Naive thymus-derived CD4-positive, alpha-beta T cell (primary cell): ENCODE data around the gene USH2A. TPM values are rescaled to one million over a fixed set of nuclear protein-coding genes. Genes with fewer than 3 reads are reported as not detected.

ENCODE experiments used
- ATAC-seq: fragments of 150-1000 bp; cut with Tn5 transposase; 2 replicates; pipeline ENCODE4 v1.10.0; 2021; ENCODE audit warnings: mild to moderate bottlenecking, moderate library complexity
- CTCF ChIA-PET: fragments of 350-600 bp; sonication (Branson Sonifier 250); formaldehyde crosslinking; loops from one replicate; lab custom pipeline; 2021; ENCODE audit warnings: antibody characterized with exemption; lab: Charles Lee
- POLR2A ChIA-PET: fragments of 350-600 bp; sonication (Branson Sonifier 250); formaldehyde crosslinking; loops from one replicate; lab custom pipeline; 2021; ENCODE audit warnings: antibody characterized with exemption, inconsistent platforms; lab: Charles Lee
- DNase-seq, 9 donors: peaks; one replicate each; pipeline versions ENCODE4 v3.0.0 to v3.0.0-alpha.2; 2020 to 2022; ENCODE audit warnings: mixed read lengths in 1 of 9
- H3K27ac ChIP-seq: one replicate; pipeline ENCODE4 v1.7.0; 2013; ENCODE audit warnings: mild to moderate bottlenecking, low read depth, low read length, moderate library complexity
- H3K27me3 ChIP-seq, 2 donors: one replicate each; pipeline ENCODE4 v1.7.0; 2013; ENCODE audit warnings: low read length in 2 of 2, mild to moderate bottlenecking in 2 of 2, moderate library complexity in 2 of 2; ENCODE audit not compliant: control insufficient read depth in 2 of 2, insufficient read depth in 2 of 2
- H3K36me3 ChIP-seq, 3 experiments: 1 replicate in 2 of 3; 2 replicates in 1 of 3; pipeline ENCODE4 v1.7.0; 2013; ENCODE audit warnings: low read length in 3 of 3, mild to moderate bottlenecking in 3 of 3, moderate library complexity in 1 of 3; ENCODE audit not compliant: insufficient read depth in 3 of 3, control insufficient read depth in 2 of 3
- H3K4me1 ChIP-seq, 2 donors: one replicate each; pipeline ENCODE4 v1.7.0; 2013; ENCODE audit warnings: low read length in 2 of 2, mild to moderate bottlenecking in 2 of 2, moderate library complexity in 1 of 2; ENCODE audit not compliant: control insufficient read depth in 2 of 2, insufficient read depth in 2 of 2
- H3K4me3 ChIP-seq: 2 replicates; pipeline ENCODE4 v1.7.0; 2013; ENCODE audit warnings: mild to moderate bottlenecking, low read length
- H3K9me3 ChIP-seq, 3 experiments: 1 replicate in 2 of 3; 2 replicates in 1 of 3; pipeline ENCODE4 v1.7.0; 2013; ENCODE audit warnings: low read length in 3 of 3; ENCODE audit not compliant: control insufficient read depth in 2 of 3
- H3K27ac Mint-ChIP-seq, 9 donors: one replicate each; pipeline ENCODE4 v1.8.0; 2020 to 2022; ENCODE audit warnings: mixed read lengths in 9 of 9, mild to moderate bottlenecking in 8 of 9, moderate library complexity in 5 of 9, inconsistent platforms in 2 of 9
- H3K27me3 Mint-ChIP-seq, 5 donors: one replicate each; pipeline ENCODE4 v1.8.0; 2021 to 2022; ENCODE audit warnings: mixed read lengths in 5 of 5, mild to moderate bottlenecking in 1 of 5
- H3K36me3 Mint-ChIP-seq, 5 donors: one replicate each; pipeline ENCODE4 v1.8.0; 2020 to 2022; ENCODE audit warnings: mixed read lengths in 5 of 5, mild to moderate bottlenecking in 3 of 5, inconsistent platforms in 1 of 5
- H3K4me1 Mint-ChIP-seq, 7 donors: one replicate each; pipeline ENCODE4 v1.8.0; 2020 to 2022; ENCODE audit warnings: mixed read lengths in 7 of 7, mild to moderate bottlenecking in 3 of 7, inconsistent platforms in 1 of 7
- H3K4me3 Mint-ChIP-seq, 10 donors: one replicate each; pipeline ENCODE4 v1.8.0; 2020 to 2022; ENCODE audit warnings: mild to moderate bottlenecking in 10 of 10, mixed read lengths in 10 of 10, moderate library complexity in 6 of 10, inconsistent platforms in 2 of 10
- H3K9me3 Mint-ChIP-seq, 11 donors: one replicate each; pipeline ENCODE4 v1.8.0; 2020 to 2022; ENCODE audit warnings: mixed read lengths in 11 of 11, mild to moderate bottlenecking in 4 of 11, inconsistent platforms in 1 of 11, moderate library complexity in 1 of 11
- intact Hi-C, 2 donors: fragments of 100-400 bp; cut with micrococcal nuclease; formaldehyde crosslinking; loops; one replicate each; pipeline ENCODE4 v1.15.1; 2023
- polyA plus RNA-seq, 2 donors: library from polyadenylated mRNA; unstranded; fragments of 300-500 nt; fragmentation: Illumina TruSeq; gene quantifications; one replicate each; pipeline ENCODE4 v1.2.3, GENCODE V29; 2021
- total RNA-seq, 6 experiments: library from RNA in 5 of 6; stranded (reverse) in 5 of 6; gene quantifications; 1 replicate in 5 of 6; 2 replicates in 1 of 6; pipeline ENCODE4 v1.2.3 and lab custom pipeline; 2021 to 2026

Gene USH2A
- total and polyA plus RNA-seq, 7 experiments from 2014 or later, result not detected

- H3K27me3 Mint-ChIP-seq, result no peaks in the 10 kb centered on the region
- Histone ChIP-seq H3K27me3 (no peaks in the 10 kb centered on the region), H3K36me3 (no peaks in the 10 kb centered on the region), H3K27ac (no peak overlapping the region), H3K4me1 (no peaks in the 10 kb centered on the region), H3K9me3 (no peaks in the 10 kb centered on the region), H3K4me3 (no peak overlapping the region)
- H3K4me1 Mint-ChIP-seq, result no peaks in the 10 kb centered on the region
- intact Hi-C loops, result no loop called here
- CTCF ChIA-PET, result no interaction called here
- peaks cover 0 to 22% (median 6%) of the 10 kb centered on the region in 11 donors for H3K9me3 Mint-ChIP-seq
- H3K27ac Mint-ChIP-seq, result no peak overlapping the region
- DNase-seq (no peak), ATAC-seq (no peak)
- H3K4me3 Mint-ChIP-seq, result no peak overlapping the region
- H3K36me3 Mint-ChIP-seq, result no peaks in the 10 kb centered on the region
- POLR2A ChIA-PET, result no interaction called here
Observed at GRCh38 chr1:215844777-215845176, 578.5 kb downstream of the USH2A start.

- no peak for ATAC-seq
- no peaks in the 10 kb centered on the region for H3K27me3 ChIP-seq
- Mint-ChIP-seq H3K9me3 (peaks cover 0 to 22% (median 6%) of the 10 kb centered on the region in 11 donors), H3K27me3 (no peaks in the 10 kb centered on the region), H3K4me3 (no peak overlapping the region), H3K36me3 (no peaks in the 10 kb centered on the region), H3K27ac (no peak overlapping the region), H3K4me1 (no peaks in the 10 kb centered on the region)
- H3K27ac ChIP-seq, result no peak overlapping the region
- intact Hi-C loops, result no loop called here
- ChIA-PET CTCF (no interaction called here), POLR2A (no interaction called here)
- no peak overlapping the region for H3K4me3 ChIP-seq
- H3K36me3 ChIP-seq, result no peaks in the 10 kb centered on the region
- H3K4me1 ChIP-seq, result no peaks in the 10 kb centered on the region
- H3K9me3 ChIP-seq, result no peaks in the 10 kb centered on the region
- DNase-seq, result no peak
Observed at GRCh38 chr1:215844266-215844665, 579.0 kb downstream of the USH2A start.

- ChIA-PET POLR2A (no interaction called here), CTCF (no interaction called here)
- no peak for DNase-seq
- Histone ChIP-seq H3K9me3 (no peaks in the 10 kb centered on the region), H3K36me3 (no peaks in the 10 kb centered on the region), H3K4me1 (no peaks in the 10 kb centered on the region), H3K27ac (no peak overlapping the region), H3K4me3 (no peak overlapping the region), H3K27me3 (no peaks in the 10 kb centered on the region)
- Mint-ChIP-seq H3K4me1 (no peaks in the 10 kb centered on the region), H3K9me3 (peaks cover 0 to 26% (median 8%) of the 10 kb centered on the region in 11 donors), H3K27ac (no peak overlapping the region), H3K27me3 (no peaks in the 10 kb centered on the region), H3K4me3 (no peak overlapping the region), H3K36me3 (no peaks in the 10 kb centered on the region)
- ATAC-seq, result no peak
- intact Hi-C loops, result no loop called here
Observed at GRCh38 chr1:215842905-215843304, 580.3 kb downstream of the USH2A start.

GRCh38 chr1:215835951-215836350 lies 587.3 kb downstream of the USH2A start:
- no peak overlapping the region for H3K27ac Mint-ChIP-seq
- DNase-seq, result no peak
- no peaks in the 10 kb centered on the region for H3K4me1 Mint-ChIP-seq
- no peak overlapping the region for H3K4me3 Mint-ChIP-seq
- no peaks in the 10 kb centered on the region for H3K36me3 Mint-ChIP-seq
- no peak for ATAC-seq
- CTCF ChIA-PET, result no interaction called here
- no peaks in the 10 kb centered on the region for H3K4me1 ChIP-seq
- H3K9me3 ChIP-seq, result no peaks in the 10 kb centered on the region
- POLR2A ChIA-PET, result no interaction called here
- intact Hi-C loops, result no loop called here
- H3K4me3 ChIP-seq, result no peak overlapping the region
- no peaks in the 10 kb centered on the region for H3K36me3 ChIP-seq
- H3K27me3 Mint-ChIP-seq, result no peaks in the 10 kb centered on the region
- H3K9me3 Mint-ChIP-seq, result peaks cover 0 to 25% (median 5%) of the 10 kb centered on the region in 11 donors
- no peak overlapping the region for H3K27ac ChIP-seq
- no peaks in the 10 kb centered on the region for H3K27me3 ChIP-seq

GRCh38 chr1:215833941-215834729 lies 589.1 kb downstream of the USH2A start:
- ChIA-PET CTCF (no interaction called here), POLR2A (no interaction called here)
- H3K4me3 Mint-ChIP-seq, result no peak overlapping the region
- no peaks in the 10 kb centered on the region for H3K4me1 ChIP-seq
- no peaks in the 10 kb centered on the region for H3K27me3 Mint-ChIP-seq
- peaks cover 0 to 30% (median 4%) of the 10 kb centered on the region in 11 donors for H3K9me3 Mint-ChIP-seq
- no peak overlapping the region for H3K27ac ChIP-seq
- H3K4me3 ChIP-seq, result no peak overlapping the region
- DNase-seq (no peak), ATAC-seq (no peak)
- no peaks in the 10 kb centered on the region for H3K36me3 Mint-ChIP-seq
- intact Hi-C loops, result no loop called here
- H3K27ac Mint-ChIP-seq, result no peak overlapping the region
- no peaks in the 10 kb centered on the region for H3K4me1 Mint-ChIP-seq
- no peaks in the 10 kb centered on the region for H3K9me3 ChIP-seq
- no peaks in the 10 kb centered on the region for H3K27me3 ChIP-seq
- H3K36me3 ChIP-seq, result no peaks in the 10 kb centered on the region

- ChIA-PET CTCF (no interaction called here), POLR2A (no interaction called here)
- H3K36me3 Mint-ChIP-seq, result no peaks in the 10 kb centered on the region
- H3K9me3 ChIP-seq, result no peaks in the 10 kb centered on the region
- H3K27ac Mint-ChIP-seq, result no peak overlapping the region
- H3K4me1 ChIP-seq, result no peaks in the 10 kb centered on the region
- no peaks in the 10 kb centered on the region for H3K27me3 ChIP-seq
- no peaks in the 10 kb centered on the region for H3K36me3 ChIP-seq
- DNase-seq, result no peak
- H3K9me3 Mint-ChIP-seq, result peaks cover 0 to 27% (median 6%) of the 10 kb centered on the region in 11 donors
- H3K4me1 Mint-ChIP-seq, result no peaks in the 10 kb centered on the region
- intact Hi-C loops, result no loop called here
- no peaks in the 10 kb centered on the region for H3K27me3 Mint-ChIP-seq
- H3K4me3 ChIP-seq, result no peak overlapping the region
- no peak for ATAC-seq
- no peak overlapping the region for H3K4me3 Mint-ChIP-seq
- no peak overlapping the region for H3K27ac ChIP-seq
Observed at GRCh38 chr1:215830226-215830810, 592.9 kb downstream of the USH2A start.

GRCh38 chr1:215825056-215825455 lies 598.2 kb downstream of the USH2A start:
- H3K27me3 Mint-ChIP-seq, result no peaks in the 10 kb centered on the region
- no peaks in the 10 kb centered on the region for H3K36me3 ChIP-seq
- DNase-seq, result no peak
- H3K27ac ChIP-seq, result no peak overlapping the region
- peaks cover 2 to 33% (median 13%) of the 10 kb centered on the region in 11 donors for H3K9me3 Mint-ChIP-seq
- peaks cover 0 to 5% (median 0%) of the 10 kb centered on the region in 5 donors for H3K36me3 Mint-ChIP-seq
- no peaks in the 10 kb centered on the region for H3K27me3 ChIP-seq
- ChIA-PET CTCF (no interaction called here), POLR2A (no interaction called here)
- H3K4me3 ChIP-seq, result no peak overlapping the region
- H3K4me1 Mint-ChIP-seq, result no peaks in the 10 kb centered on the region
- H3K4me3 Mint-ChIP-seq, result no peak overlapping the region
- intact Hi-C loops, result no loop called here
- H3K9me3 ChIP-seq, result no peaks in the 10 kb centered on the region
- no peak overlapping the region for H3K27ac Mint-ChIP-seq
- ATAC-seq, result no peak
- no peaks in the 10 kb centered on the region for H3K4me1 ChIP-seq
